Measurements from ENCODE around the gene KLRF1. TPM values are rescaled to one million over a fixed set of nuclear protein-coding genes. Genes with fewer than 3 reads are reported as not detected.

Gene KLRF1
- total RNA-seq, 1 donor from 2014 or later, result not detected

- Histone ChIP-seq H3K27me3 (ENCODE audit: control insufficient read depth in 3 of 3, insufficient read depth in 3 of 3, low read length in 3 of 3) (no peaks in the 10 kb centered on the region), H3K9me3 (ENCODE audit: control insufficient read depth in 3 of 3, low read length in 3 of 3) (no peaks in the 10 kb centered on the region), H3K9ac (ENCODE audit: low read depth in 1 of 3, low read length in 3 of 3) (no peak overlapping the region), H3K4me1 (ENCODE audit: control insufficient read depth in 3 of 3, insufficient read depth in 3 of 3, low read length in 3 of 3) (no peaks in the 10 kb centered on the region), H3K4me3 (ENCODE audit: low read length in 3 of 3) (no peak overlapping the region), H3K27ac (ENCODE audit: low read depth, low read length) (no peak overlapping the region), H3K36me3 (ENCODE audit: control insufficient read depth in 3 of 3, insufficient read depth in 3 of 3, low read length in 3 of 3) (peaks cover 6 to 12% (median 10%) of the 10 kb centered on the region in 3 donors)
Measured at GRCh38 chr12:9848899-9849298, 21.6 kb downstream of the KLRF1 start.

GRCh38 chr12:9851050-9851449 lies 23.8 kb downstream of the KLRF1 start:
- Histone ChIP-seq H3K4me1 (ENCODE audit: control insufficient read depth in 3 of 3, insufficient read depth in 3 of 3, low read length in 3 of 3) (no peaks in the 10 kb centered on the region), H3K27ac (ENCODE audit: low read depth, low read length) (no peak overlapping the region), H3K9ac (ENCODE audit: low read depth in 1 of 3, low read length in 3 of 3) (no peak overlapping the region), H3K36me3 (ENCODE audit: control insufficient read depth in 3 of 3, insufficient read depth in 3 of 3, low read length in 3 of 3) (peaks cover 6 to 12% (median 12%) of the 10 kb centered on the region in 3 donors), H3K27me3 (ENCODE audit: control insufficient read depth in 3 of 3, insufficient read depth in 3 of 3, low read length in 3 of 3) (no peaks in the 10 kb centered on the region), H3K9me3 (ENCODE audit: control insufficient read depth in 3 of 3, low read length in 3 of 3) (no peaks in the 10 kb centered on the region), H3K4me3 (ENCODE audit: low read length in 3 of 3) (no peak overlapping the region)

GRCh38 chr12:9851927-9852326 lies 24.6 kb downstream of the KLRF1 start:
- Histone ChIP-seq H3K4me3 (ENCODE audit: low read length in 3 of 3) (no peak overlapping the region), H3K9ac (ENCODE audit: low read depth in 1 of 3, low read length in 3 of 3) (no peak overlapping the region), H3K36me3 (ENCODE audit: control insufficient read depth in 3 of 3, insufficient read depth in 3 of 3, low read length in 3 of 3) (peaks cover 6 to 13% (median 13%) of the 10 kb centered on the region in 3 donors), H3K27me3 (ENCODE audit: control insufficient read depth in 3 of 3, insufficient read depth in 3 of 3, low read length in 3 of 3) (no peaks in the 10 kb centered on the region), H3K4me1 (ENCODE audit: control insufficient read depth in 3 of 3, insufficient read depth in 3 of 3, low read length in 3 of 3) (no peaks in the 10 kb centered on the region), H3K27ac (ENCODE audit: low read depth, low read length) (no peak overlapping the region), H3K9me3 (ENCODE audit: control insufficient read depth in 3 of 3, low read length in 3 of 3) (no peaks in the 10 kb centered on the region)

- no peak overlapping the region for H3K4me3 ChIP-seq (ENCODE audit: low read length in 3 of 3)
- peaks cover 3 to 18% (median 14%) of the 10 kb centered on the region in 3 donors for H3K36me3 ChIP-seq (ENCODE audit: control insufficient read depth in 3 of 3, insufficient read depth in 3 of 3, low read length in 3 of 3)
- H3K4me1 ChIP-seq (ENCODE audit: control insufficient read depth in 3 of 3, insufficient read depth in 3 of 3, low read length in 3 of 3), result peaks cover 0 to 4% (median 0%) of the 10 kb centered on the region in 3 donors
- no peaks in the 10 kb centered on the region for H3K27me3 ChIP-seq (ENCODE audit: control insufficient read depth in 3 of 3, insufficient read depth in 3 of 3, low read length in 3 of 3)
- H3K27ac ChIP-seq (ENCODE audit: low read depth, low read length), result no peak overlapping the region
- H3K9ac ChIP-seq (ENCODE audit: low read depth in 1 of 3, low read length in 3 of 3), result no peak overlapping the region
- H3K9me3 ChIP-seq (ENCODE audit: control insufficient read depth in 3 of 3, low read length in 3 of 3), result no peaks in the 10 kb centered on the region
Measured at GRCh38 chr12:9856151-9856550, 28.9 kb downstream of the KLRF1 start.

GRCh38 chr12:9856894-9857293 lies 29.6 kb downstream of the KLRF1 start:
- Histone ChIP-seq H3K4me3 (ENCODE audit: low read length in 3 of 3) (no peak overlapping the region), H3K4me1 (ENCODE audit: control insufficient read depth in 3 of 3, insufficient read depth in 3 of 3, low read length in 3 of 3) (peaks cover 0 to 4% (median 0%) of the 10 kb centered on the region in 3 donors), H3K27ac (ENCODE audit: low read depth, low read length) (no peak overlapping the region), H3K36me3 (ENCODE audit: control insufficient read depth in 3 of 3, insufficient read depth in 3 of 3, low read length in 3 of 3) (peaks cover 3 to 18% (median 14%) of the 10 kb centered on the region in 3 donors), H3K27me3 (ENCODE audit: control insufficient read depth in 3 of 3, insufficient read depth in 3 of 3, low read length in 3 of 3) (no peaks in the 10 kb centered on the region), H3K9ac (ENCODE audit: low read depth in 1 of 3, low read length in 3 of 3) (no peak overlapping the region), H3K9me3 (ENCODE audit: control insufficient read depth in 3 of 3, low read length in 3 of 3) (no peaks in the 10 kb centered on the region)

DNA sequence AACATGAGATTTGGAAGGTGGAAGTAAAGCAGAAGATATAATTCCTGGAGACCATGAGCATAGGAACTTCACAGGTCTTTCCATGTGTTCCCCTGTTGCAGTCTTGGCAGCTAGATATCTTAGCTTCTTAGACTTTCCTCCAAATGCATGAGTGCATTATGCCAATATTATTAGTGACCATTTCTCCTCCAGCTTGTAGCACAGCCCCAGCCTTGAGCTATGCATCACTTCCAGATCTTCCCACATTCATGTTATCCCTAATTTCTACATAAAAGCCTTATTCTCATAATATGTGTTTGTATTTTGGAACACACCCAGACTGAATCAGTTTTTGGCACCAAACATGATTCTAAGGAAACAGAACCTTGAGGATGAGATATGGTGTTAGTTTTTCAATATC lies 30.9 kb downstream of the KLRF1 start:
- H3K36me3 ChIP-seq (ENCODE audit: control insufficient read depth in 3 of 3, insufficient read depth in 3 of 3, low read length in 3 of 3), result peaks cover 3 to 13% (median 10%) of the 10 kb centered on the region in 3 donors

DNA sequence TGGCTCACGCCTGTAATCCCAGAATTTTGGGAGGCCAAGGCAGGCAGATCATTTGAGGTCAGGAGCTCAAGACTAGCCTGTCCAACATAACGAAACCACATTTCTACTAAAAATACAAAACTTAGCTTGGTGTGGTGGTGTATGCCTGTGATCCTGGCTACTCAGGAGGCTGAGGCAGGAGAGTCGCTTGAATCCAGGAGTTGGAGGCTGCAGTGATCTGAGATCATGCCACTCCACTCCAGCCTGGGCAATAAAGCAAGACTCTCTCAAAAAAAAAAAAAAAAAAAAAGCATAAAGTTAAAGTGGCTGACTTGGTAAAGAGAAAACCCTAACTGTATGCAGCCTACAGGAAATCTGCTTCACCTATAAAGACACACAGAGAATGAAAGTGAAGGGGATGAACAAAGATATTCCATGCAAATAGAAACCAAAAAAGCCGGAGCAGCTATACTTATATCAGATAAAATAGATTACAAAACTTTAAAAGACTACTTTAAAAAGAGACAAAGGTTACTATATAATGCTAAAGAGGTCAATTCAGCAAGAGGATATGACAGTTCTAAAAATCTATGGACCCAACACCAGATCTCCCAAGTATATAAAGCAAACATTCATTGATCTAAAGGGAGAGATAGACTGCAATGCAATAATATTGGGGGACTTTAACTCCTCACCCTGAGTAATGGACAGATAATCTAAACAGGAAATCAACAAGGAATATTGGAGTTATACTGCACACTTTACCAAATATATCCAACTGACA lies 37.8 kb downstream of the KLRF1 start:
- H3K4me1 ChIP-seq (ENCODE audit: control insufficient read depth in 3 of 3, insufficient read depth in 3 of 3, low read length in 3 of 3), result no peaks in the 10 kb centered on the region
- H3K27ac ChIP-seq (ENCODE audit: low read depth, low read length), result no peak overlapping the region
- peak overlapping the region in 2 of 3 donors; percentile 26 to 48 for H3K9ac ChIP-seq (ENCODE audit: low read depth in 1 of 3, low read length in 3 of 3)
- H3K4me3 ChIP-seq (ENCODE audit: low read length in 3 of 3), result peak overlapping the region; percentile 18 to 71 (median 30)
- H3K36me3 ChIP-seq (ENCODE audit: control insufficient read depth in 3 of 3, insufficient read depth in 3 of 3, low read length in 3 of 3), result no peaks in the 10 kb centered on the region
- H3K9me3 ChIP-seq (ENCODE audit: control insufficient read depth in 3 of 3, low read length in 3 of 3), result peaks cover 0 to 2% (median 0%) of the 10 kb centered on the region in 3 donors
- H3K27me3 ChIP-seq (ENCODE audit: control insufficient read depth in 3 of 3, insufficient read depth in 3 of 3, low read length in 3 of 3), result no peaks in the 10 kb centered on the region

More for the DNA sequence above, 30.9 kb downstream of the KLRF1 start:
- H3K4me3 ChIP-seq (ENCODE audit: low read length in 3 of 3), result no peak overlapping the region
- no peak overlapping the region for H3K9ac ChIP-seq (ENCODE audit: low read depth in 1 of 3, low read length in 3 of 3)
- H3K27ac ChIP-seq (ENCODE audit: low read depth, low read length), result no peak overlapping the region
- no peaks in the 10 kb centered on the region for H3K27me3 ChIP-seq (ENCODE audit: control insufficient read depth in 3 of 3, insufficient read depth in 3 of 3, low read length in 3 of 3)
- H3K9me3 ChIP-seq (ENCODE audit: control insufficient read depth in 3 of 3, low read length in 3 of 3), result no peaks in the 10 kb centered on the region
- H3K4me1 ChIP-seq (ENCODE audit: control insufficient read depth in 3 of 3, insufficient read depth in 3 of 3, low read length in 3 of 3), result peaks cover 0 to 4% (median 0%) of the 10 kb centered on the region in 3 donors

DNA sequence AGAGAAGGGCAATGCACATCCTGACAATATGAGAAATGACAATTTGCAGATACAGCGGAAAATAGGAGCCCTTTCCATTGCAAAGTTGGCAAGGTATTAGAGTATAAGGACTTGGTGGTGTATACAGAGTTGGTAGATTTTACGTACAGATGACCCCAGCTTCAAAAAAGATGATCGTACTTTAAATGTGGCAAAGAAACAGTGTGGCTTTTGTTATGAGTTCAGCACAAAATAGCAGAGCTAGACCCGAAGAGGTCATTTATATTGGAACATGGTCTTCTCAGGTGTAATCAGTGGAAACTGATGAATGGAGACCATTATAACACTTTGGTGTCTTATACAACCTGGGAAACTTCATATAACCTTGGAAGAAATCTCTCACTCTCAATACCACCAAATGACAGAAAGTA lies 39.6 kb downstream of the KLRF1 start:
- H3K9me3 ChIP-seq (ENCODE audit: control insufficient read depth in 3 of 3, low read length in 3 of 3), result peaks cover 0 to 2% (median 0%) of the 10 kb centered on the region in 3 donors
- H3K4me1 ChIP-seq (ENCODE audit: control insufficient read depth in 3 of 3, insufficient read depth in 3 of 3, low read length in 3 of 3), result peaks cover 0 to 6% (median 4%) of the 10 kb centered on the region in 3 donors
- H3K36me3 ChIP-seq (ENCODE audit: control insufficient read depth in 3 of 3, insufficient read depth in 3 of 3, low read length in 3 of 3), result no peaks in the 10 kb centered on the region
- peak overlapping the region; percentile 44 to 86 (median 56) for H3K4me3 ChIP-seq (ENCODE audit: low read length in 3 of 3)
- peak overlapping the region; percentile 57 to 76 (median 63) for H3K9ac ChIP-seq (ENCODE audit: low read depth in 1 of 3, low read length in 3 of 3)
- peak overlapping the region; percentile 34 for H3K27ac ChIP-seq (ENCODE audit: low read depth, low read length)
- no peaks in the 10 kb centered on the region for H3K27me3 ChIP-seq (ENCODE audit: control insufficient read depth in 3 of 3, insufficient read depth in 3 of 3, low read length in 3 of 3)

DNA sequence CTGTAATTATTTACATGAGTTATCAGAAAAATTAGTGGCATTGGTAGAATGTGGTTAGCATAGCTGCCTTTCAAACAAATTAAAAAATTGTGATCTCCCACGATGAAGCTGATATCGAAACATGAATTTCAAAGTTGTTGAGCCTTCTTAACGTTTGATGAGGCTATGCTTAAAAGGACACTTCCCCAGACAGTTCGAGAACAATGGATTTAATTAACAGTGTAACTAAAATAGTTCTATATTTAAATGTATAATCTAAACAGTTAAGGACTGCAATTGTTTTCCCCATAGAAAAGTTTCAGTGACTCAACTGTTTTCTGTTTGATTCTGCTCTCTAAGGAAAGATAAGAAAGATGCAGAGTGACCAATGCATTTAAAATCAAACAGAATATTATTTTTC lies 40.2 kb downstream of the KLRF1 start:
- Histone ChIP-seq H3K27ac (ENCODE audit: low read depth, low read length) (peak overlapping the region; percentile 34), H3K4me3 (ENCODE audit: low read length in 3 of 3) (peak overlapping the region; percentile 44 to 86 (median 56)), H3K27me3 (ENCODE audit: control insufficient read depth in 3 of 3, insufficient read depth in 3 of 3, low read length in 3 of 3) (no peaks in the 10 kb centered on the region), H3K9me3 (ENCODE audit: control insufficient read depth in 3 of 3, low read length in 3 of 3) (peaks cover 0 to 2% (median 0%) of the 10 kb centered on the region in 3 donors), H3K4me1 (ENCODE audit: control insufficient read depth in 3 of 3, insufficient read depth in 3 of 3, low read length in 3 of 3) (peaks cover 0 to 9% (median 4%) of the 10 kb centered on the region in 3 donors), H3K9ac (ENCODE audit: low read depth in 1 of 3, low read length in 3 of 3) (peak overlapping the region; percentile 57 to 76 (median 63)), H3K36me3 (ENCODE audit: control insufficient read depth in 3 of 3, insufficient read depth in 3 of 3, low read length in 3 of 3) (no peaks in the 10 kb centered on the region)

- Histone ChIP-seq H3K4me1 (ENCODE audit: control insufficient read depth in 3 of 3, insufficient read depth in 3 of 3, low read length in 3 of 3) (peaks cover 3 to 9% (median 4%) of the 10 kb centered on the region in 3 donors), H3K27ac (ENCODE audit: low read depth, low read length) (peak overlapping the region; percentile 97), H3K36me3 (ENCODE audit: control insufficient read depth in 3 of 3, insufficient read depth in 3 of 3, low read length in 3 of 3) (no peaks in the 10 kb centered on the region), H3K4me3 (ENCODE audit: low read length in 3 of 3) (peak overlapping the region; percentile 66 to 86 (median 75)), H3K27me3 (ENCODE audit: control insufficient read depth in 3 of 3, insufficient read depth in 3 of 3, low read length in 3 of 3) (no peaks in the 10 kb centered on the region), H3K9ac (ENCODE audit: low read depth in 1 of 3, low read length in 3 of 3) (peak overlapping the region; percentile 79 to 93 (median 85)), H3K9me3 (ENCODE audit: control insufficient read depth in 3 of 3, low read length in 3 of 3) (peaks cover 0 to 2% (median 0%) of the 10 kb centered on the region in 3 donors)
Measured at GRCh38 chr12:9868311-9868801, 41.1 kb downstream of the KLRF1 start.

Data from skeletal muscle tissue (tissue), 4 donors.